KG1 (cell line): Measurements from ENCODE around the gene CDH13.

Source experiments
- DNase-seq: peaks from one replicate; lab custom pipeline; 2025; lab: John Stamatoyannopoulos, UW

The CDH13 gene

GRCh38 chr16:82788225-82788624, 161.5 kb downstream of the CDH13 start:
- no peak for DNase-seq

GRCh38 chr16:82788919-82789318, 162.2 kb downstream of the CDH13 start:
- no peak for DNase-seq

GRCh38 chr16:82792693-82793092, 165.9 kb downstream of the CDH13 start:
- no peak for DNase-seq

GRCh38 chr16:82793528-82794245, 166.9 kb downstream of the CDH13 start:
- no peak for DNase-seq

GRCh38 chr16:82796047-82796446, 169.3 kb downstream of the CDH13 start:
- no peak for DNase-seq

- no peak for DNase-seq
Measured at GRCh38 chr16:82801361-82801760, 174.6 kb downstream of the CDH13 start.

GRCh38 chr16:82805866-82806265, 179.1 kb downstream of the CDH13 start:
- no peak for DNase-seq

- no peak for DNase-seq
Measured at GRCh38 chr16:82807311-82807710, 180.5 kb downstream of the CDH13 start.

GRCh38 chr16:82808036-82808435, 181.3 kb downstream of the CDH13 start:
- DNase-seq, result no peak

- DNase-seq, result no peak
Measured at GRCh38 chr16:82810077-82810476, 183.3 kb downstream of the CDH13 start.

GRCh38 chr16:82814059-82814458, 187.3 kb downstream of the CDH13 start:
- no peak for DNase-seq

GRCh38 chr16:82819286-82819685, 192.5 kb downstream of the CDH13 start:
- DNase-seq, result no peak

- no peak for DNase-seq
Measured at GRCh38 chr16:82820855-82821254, 194.1 kb downstream of the CDH13 start.

GRCh38 chr16:82824408-82824807, 197.6 kb downstream of the CDH13 start:
- no peak for DNase-seq

- DNase-seq, result no peak
Measured at GRCh38 chr16:82829301-82829700, 202.5 kb downstream of the CDH13 start.

GRCh38 chr16:82830944-82831343, 204.2 kb downstream of the CDH13 start:
- DNase-seq, result no peak

- DNase-seq, result no peak
Measured at GRCh38 chr16:82832821-82833220, 206.1 kb downstream of the CDH13 start.

GRCh38 chr16:82833378-82833993, 206.7 kb downstream of the CDH13 start:
- DNase-seq, result no peak

- DNase-seq, result no peak
Measured at GRCh38 chr16:82834151-82834815, 207.5 kb downstream of the CDH13 start.

GRCh38 chr16:82835487-82836155, 208.9 kb downstream of the CDH13 start:
- no peak for DNase-seq

- no peak for DNase-seq
Measured at GRCh38 chr16:82841108-82841507, 214.3 kb downstream of the CDH13 start.

GRCh38 chr16:82843606-82844271, 217.0 kb downstream of the CDH13 start:
- no peak for DNase-seq
